ENCODE measurements around the gene HLA-DOA.

- TF ChIP-seq CTCF (IDR thresholded peaks at IDR 0.05 in 4 of 5, conservative IDR thresholded peaks at IDR 0.05 in 1 of 5) (no peak), POLR2A (IDR thresholded peaks at IDR 0.05) (no peak)
These were observed 13.9 kb downstream of the HLA-DOA start for GRCh38 chr6:32995448-32995847.
